ENCODE results near the gene AXIN1.
"Not testable (repeated sequence)": the region's sequence is repeated elsewhere in the genome, so short reads cannot be mapped to it uniquely, and the experiment has no call there.

The AXIN1 gene

DNA sequence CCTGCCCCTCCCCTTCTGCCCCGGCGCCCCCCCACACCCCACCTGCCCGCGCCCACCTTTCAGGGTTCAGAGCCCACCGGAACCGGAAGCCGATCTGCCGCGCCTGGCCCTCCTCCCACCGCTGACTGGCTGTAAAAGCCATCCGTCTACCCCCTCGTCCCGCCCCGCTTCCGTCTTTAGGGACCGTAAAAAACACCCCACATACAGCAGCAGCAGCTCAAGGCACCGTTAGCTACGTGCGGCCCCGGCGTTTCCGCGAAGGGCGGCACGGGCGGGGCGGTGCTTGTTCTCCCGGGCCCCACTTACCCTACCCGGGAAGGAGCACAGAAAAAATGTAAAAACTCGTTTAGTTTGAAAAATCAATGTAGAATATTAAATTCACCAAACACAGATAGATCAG is 17.9 kb upstream of the AXIN1 start, which contains the start of gene MRPL28:
Gene MRPL28 (minus strand): TSS at position 96 of the 400 bp plus-strand sequence. CDS start 320 bp downstream, outside the sequence.
- peak; percentile 89 for DNase-seq (ENCODE audit: low spot score)

DNA sequence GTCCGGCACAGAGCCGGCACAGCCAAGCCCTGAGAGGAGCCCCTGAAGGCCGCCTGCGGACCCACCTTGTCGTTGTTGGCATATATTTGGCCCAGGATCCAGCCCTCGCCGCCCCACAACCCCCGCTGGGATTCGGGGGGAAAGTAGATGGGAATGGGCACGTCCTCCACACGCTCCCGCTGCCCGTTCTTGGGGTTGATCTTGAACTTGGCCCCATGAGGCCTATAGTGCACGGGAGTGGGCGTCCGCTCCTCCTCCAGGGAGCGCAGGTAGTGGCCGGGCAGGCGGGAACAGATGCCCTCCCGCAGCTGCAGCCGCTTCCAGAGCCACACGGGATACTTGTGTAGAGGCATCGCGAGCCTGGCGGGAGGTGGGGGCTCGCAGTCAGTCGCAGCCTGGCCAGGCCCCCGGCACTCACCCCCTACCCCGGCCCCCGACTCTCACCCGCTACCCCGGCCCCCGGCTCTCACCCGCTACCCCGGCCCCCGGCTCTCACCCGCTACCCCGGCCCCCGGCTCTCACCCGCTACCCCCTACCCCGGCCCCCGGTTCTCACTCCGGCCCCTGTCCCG is 17.4 kb upstream of the AXIN1 start:
- no peak for DNase-seq (ENCODE audit: low spot score)

DNA sequence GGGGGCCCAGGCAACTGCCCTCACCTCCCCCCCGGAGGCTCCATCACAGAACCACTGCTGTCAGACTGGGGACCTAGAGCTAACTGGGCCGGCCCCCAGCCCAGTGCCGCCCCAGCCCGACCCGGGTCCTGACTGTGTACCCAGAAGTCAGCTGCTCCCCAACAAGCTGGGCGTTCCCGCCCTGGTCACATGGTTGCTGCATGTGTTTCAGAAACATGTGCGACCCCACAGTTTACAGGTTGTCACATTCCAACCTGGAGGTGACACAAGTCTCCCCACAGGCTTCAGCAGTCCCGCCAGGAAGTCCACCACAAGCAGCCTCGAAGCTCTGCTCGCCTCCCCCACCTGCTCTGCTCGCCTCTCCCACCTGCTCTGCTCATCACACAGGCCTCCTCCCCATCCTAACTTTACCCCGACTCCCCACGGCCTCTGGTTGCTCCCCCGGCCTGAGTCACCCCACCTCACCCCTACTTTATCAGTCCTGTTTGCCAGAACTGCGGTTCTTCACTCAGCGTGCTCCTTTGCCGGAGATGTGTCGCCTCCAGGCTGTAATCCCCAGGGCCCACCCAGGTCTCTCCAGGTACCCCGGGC is 16.8 kb upstream of the AXIN1 start:
- DNase-seq (ENCODE audit: low spot score) = no peak

DNA sequence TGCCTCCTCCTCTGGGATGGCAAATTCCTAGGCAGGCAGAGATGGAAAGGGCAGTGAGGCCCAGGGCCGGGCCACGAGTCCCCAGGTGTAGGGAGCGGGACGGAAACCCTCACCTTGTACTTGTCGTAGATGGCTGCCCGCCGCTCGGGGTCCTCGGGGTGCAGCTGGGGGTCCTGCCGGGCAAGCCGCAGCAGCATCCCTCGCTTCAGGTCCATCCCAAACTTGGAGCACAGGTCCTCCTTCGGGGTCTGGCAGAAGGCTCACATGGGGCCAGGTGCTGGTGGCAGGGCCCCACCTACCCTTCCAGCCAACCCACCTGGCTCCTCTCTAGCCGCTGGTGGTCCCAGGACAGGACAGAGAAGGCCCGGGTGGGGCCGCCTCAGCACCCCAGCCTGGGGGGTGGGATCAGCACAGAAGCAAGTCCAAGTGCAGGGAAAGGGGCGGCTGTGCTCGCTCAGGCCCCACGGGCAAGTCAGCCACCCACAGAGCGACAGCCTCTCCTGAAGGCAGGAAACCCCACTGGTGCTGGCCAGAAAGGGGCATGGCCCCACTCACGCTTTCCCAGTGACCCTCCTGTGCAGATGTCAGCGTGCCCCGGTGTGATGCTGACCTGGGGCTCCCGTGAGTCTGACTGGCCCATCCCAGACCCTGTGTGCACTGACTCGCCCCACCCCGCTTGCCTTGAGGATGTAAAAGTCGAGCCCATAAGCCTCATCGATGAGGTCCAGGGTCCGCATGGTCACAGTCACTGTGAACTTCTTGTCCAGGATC is 16.1 kb upstream of the AXIN1 start:
- DNase-seq (ENCODE audit: low spot score) = no peak

DNA sequence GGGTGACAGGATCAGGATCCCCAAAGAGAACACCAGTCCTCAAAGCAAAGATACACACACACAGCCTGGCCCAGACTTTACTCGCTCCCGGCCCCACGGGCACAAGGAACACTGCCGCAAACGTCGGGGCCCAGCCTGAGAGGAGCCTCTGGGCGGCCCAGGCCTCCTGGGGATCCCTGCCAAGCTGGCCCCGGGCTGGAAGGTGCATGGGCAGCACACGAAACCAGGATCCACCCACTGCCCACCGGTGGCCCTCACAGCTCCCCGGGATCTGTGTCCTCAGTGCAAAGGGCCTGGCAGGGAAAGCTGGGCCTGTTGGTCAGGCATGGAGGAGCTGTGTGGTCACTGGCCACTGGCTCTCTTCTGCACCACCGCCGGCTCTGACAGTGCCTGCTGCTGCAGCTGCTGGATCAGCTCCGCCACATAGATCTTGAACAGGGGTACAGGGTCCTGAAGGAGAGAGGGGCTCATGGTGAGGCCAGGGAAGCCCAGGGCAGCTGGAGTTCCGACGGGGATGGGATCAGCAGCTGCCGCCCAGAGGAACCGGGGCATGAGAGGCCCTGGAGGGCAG is 14.9 kb upstream of the AXIN1 start:
- DNase-seq (ENCODE audit: low spot score) = no peak

DNA sequence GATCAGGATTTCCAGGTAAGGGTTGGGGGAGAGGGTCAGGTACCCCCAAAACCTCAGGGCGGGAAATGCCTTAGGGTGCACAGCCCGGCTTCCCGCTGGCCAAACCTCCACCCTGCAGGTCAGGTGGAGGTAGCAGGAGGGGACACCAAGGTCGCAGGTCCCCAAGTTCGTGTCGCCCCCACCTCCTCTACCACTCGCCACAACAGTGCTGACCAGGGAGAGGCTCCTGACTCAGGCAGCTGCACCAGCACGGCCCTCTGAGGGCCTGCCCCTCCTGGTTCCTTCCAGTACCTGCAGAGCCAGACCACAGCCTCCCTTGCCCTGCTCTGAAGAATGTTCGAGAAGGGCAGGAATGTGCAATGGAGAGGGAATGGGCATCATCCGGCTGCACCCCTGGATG is 14.0 kb upstream of the AXIN1 start:
- DNase-seq (ENCODE audit: low spot score) = no peak

DNA sequence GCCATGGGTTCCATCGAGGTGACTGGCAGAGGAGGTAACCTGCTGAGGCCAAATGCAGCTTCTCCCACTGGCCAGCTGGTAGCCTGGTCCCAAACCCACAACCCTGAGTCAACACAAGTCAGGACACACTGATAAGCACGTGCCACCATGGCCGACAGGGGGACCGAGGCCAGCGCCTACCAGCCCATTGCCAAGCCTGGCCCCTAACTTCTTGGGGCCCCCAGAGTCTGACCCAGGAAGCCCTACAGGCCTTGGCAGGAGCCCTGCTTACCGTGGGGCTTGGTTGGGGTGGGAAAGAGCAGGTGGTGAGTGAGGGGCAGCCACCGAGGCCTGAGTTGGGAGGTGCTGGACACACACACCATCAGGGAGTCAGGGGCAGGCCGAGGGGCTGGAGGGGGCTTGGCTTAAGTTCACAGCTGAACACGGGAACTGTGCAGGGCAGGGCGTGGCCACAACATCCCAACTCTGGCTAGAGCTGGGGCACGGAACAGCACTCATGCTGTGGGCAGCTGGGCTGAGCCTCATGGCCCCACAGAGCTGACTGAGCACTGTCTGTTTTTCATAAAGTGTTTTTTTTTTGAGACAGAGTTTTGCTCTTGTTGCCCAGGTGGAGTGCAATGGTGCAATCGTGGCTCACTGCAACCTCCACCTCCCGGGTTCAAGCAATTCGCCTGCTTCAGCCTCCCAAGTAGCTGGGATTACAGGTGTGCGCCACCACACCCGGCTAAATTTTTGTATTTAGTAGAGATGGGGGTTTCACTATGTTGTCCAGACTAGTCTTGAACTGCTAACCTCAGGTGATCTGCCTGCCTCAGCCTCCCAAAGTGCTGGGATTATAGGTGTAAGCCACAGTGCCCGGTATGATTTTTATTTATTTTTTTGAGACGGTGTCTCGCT is 12.3 kb upstream of the AXIN1 start:
- no peak for DNase-seq (ENCODE audit: low spot score)

DNA sequence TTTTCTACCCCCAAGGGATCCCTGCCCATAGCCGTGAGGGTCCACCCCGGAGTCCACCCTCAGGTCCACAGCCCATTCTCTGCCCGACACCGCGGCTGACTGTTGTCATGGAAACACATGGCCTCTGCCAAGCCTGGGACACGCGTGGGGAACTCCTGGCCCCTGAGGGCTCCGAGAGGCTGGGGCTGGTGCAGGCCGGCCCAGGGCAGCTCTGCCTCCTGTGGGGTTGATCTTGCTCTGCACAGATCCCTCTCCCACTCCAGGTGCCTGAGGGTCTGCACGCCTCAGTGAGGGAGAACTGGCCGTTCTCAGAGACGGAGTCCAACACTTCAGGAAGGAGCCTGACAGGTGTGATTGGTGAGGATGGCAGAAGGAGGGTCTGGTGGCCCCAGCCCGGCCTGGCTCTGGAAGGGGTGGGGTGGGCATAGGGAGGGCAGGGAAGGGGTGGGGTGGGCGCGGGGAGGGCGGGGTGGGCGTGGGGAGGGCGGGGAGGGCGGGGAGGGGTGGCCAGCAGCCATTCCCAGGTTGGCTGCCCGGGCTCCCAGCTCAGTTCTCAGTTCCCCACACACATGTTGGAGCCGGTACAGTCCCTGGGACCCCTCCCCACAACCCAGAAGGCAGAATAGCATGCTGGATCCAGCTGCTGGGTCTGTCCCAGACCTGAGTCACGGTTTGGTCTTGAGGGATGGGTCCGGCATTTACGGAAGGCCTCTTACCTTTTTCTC is 11.4 kb upstream of the AXIN1 start:
- no peak for DNase-seq (ENCODE audit: low spot score)

DNA sequence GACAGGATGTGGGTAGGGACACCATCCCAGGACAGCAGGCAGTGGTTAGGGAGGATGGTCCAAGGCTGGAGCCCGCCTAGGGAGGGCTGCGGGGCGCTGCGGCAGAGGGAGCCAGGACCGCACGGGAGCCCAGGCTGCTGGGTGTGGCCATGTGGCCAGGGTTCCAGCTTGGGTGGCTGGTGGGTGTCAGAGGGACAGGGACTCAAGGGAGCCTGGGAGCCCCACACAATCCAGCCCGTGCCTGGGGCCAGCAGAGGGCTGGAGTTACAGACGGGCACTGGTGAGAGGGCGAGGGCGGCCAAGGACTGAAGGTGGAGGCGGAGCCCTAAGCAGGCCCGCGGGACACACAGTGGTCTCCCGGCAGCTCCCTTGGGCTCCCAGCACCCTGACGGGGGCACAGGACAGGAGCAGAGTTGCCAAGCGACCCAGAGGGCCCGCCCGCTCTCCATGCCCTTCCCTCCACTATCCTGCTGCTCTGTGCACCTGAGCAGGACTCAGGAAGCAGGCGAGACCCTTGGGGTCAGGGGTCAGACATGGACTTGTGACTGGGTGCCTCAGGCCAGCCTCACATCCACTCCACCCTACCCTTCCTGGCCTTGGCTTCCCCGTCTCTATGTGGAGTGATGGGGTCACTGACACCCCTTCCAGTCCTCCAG is 10.7 kb upstream of the AXIN1 start:
- no peak for DNase-seq (ENCODE audit: low spot score)

DNA sequence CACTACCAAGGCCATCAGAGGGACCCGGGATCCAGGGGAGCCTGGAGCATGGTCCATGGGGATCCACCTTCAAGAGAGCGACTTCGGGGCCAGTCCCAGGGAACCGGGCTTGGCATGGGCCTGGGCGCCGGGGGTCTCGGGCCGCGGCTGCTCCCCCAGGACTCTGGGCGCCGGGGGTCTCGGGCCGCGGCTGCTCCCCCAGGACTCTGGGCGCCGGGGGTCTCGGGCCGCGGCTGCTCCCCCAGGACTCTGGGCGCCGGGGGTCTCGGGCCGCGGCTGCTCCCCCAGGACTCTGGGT is 10.1 kb upstream of the AXIN1 start:
- not testable (repeated sequence) for DNase-seq (ENCODE audit: low spot score)

DNA sequence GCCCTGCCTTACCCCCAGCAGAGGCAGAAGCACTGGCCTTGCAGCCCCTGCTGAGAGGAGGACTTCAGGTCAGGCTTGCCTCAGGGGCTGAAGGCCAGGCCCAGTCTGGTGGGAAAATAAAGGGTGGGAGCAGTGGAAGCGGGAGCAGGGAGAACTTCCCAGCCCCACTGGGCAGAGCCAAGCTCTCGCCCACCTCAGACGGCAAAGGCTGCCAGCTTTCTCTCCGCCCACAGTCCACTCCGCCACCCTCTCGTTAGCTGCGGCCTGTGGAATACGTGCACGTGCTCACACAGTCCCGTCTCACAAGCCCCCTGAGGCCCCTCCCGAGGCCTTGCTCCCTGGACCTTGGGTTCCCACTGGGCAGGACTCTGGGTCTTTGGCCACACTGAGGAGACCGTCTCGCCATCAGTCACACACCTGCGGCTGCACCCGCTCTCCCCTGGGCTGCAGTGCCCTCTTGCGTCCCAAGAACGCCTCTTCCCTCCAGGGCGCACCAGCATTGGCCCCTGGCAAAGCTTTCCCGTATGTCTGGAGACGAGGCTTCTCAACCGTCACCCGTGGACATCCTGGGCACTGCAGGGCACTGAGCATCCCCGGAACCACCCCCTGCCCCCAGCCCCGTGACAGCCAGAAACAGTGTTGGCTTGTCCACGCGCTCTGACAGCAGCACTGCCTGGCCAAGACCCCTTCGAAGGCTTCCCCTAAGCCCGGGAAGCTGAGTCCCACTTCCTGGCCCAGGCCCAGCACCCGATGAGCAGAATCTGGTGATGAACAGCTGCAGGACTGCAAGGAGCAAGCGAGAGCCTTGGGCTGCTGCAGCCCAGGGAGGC is 9.6 kb upstream of the AXIN1 start:
- DNase-seq (ENCODE audit: low spot score) = peak; percentile 70

DNA sequence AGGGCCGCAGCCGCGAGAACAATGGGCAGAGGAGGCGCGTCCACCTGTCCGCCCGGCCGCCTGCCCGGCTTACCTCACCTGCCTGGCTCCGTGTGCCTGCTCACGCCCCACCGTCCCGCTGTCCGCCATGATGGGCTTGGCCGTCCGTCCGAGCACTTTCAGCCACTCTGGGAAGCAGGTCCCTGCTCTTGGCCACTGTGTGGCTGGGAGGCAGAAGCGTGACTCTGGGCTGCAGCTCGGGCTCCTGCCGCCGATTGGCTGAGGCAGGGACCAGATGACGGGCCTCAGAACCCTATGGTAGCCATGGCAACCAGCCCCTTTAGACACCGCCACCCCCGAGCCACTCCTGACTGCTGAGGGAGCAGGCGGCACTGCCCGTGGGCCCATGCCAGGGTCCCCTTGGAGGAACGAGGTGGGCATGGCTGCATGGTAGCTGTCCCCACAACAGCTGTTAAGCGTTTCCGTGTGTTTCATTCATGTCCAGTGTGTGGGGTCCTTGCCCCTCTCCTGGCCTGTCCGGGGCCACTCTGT is 8.9 kb upstream of the AXIN1 start:
- DNase-seq (ENCODE audit: low spot score) = no peak

DNA sequence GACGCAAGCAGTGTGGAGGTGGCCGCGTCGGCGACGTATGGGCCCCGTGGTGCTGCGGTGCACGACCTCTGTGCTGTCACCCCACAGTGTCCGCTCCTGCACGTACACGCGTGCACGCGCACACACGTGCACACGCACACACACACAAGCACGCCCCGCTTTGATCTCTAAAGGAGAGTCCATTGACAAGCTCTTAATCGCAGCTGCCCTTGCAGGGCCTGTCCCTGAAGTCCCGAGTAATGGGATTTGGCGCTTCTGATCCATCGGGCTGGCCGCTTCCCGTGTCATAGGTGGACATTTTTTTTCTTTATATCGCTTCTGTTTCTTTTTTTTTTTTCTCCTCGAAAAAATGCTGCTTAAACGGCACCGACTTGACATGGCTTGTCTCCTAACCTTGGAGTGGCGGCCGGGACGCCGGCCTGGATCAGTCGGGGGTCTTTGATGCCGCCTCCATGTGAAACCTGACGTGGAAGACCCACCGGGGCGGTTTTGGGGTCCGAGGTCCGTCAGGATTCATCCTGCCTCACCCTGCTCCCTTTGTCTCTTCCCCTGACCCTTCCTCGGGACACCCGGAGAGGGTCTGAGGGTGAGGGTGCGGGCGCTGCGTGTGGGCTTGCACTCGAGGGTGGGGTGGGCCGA is 8.3 kb upstream of the AXIN1 start:
- DNase-seq (ENCODE audit: low spot score) = no peak

DNA sequence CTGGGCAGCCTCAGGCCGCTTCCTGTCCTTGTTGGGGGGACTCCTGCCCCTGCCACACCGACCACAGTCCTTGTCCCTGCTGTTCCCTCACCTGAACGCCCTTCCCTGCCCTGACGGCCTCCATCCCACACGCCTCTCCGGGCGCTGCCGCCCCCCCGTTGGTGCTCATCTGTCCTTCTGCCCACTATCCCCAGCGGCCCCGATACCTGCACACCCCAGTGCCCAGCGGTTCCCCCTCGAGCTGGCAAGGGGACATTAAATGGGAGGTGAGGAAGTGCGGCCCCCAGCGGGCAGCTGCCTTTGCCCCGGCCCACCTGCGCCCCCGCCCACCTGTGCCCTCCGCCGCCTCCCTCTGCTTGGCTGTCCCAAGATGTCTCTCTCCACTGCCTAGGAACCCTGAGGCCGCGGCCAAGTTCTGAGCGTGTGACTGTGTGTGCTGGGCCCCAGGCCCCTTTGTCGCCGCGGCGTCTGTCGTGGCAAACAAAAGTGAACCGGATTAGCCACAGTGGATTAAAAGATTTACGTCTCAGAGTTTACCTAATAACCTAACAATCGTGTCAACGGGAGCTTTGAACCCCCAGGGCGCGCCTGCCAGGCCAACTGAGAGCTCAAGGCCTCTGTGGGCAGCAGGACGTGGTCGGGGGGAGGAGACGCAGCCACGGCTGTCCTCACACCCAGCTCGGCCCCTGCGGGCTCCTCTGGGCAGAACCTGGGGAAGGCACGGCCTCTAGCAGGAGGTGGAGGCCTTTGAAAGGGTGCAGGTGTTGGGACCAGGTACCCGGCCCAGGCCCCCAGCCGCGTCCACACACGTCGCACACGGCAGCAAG is 7.6 kb upstream of the AXIN1 start:
- DNase-seq (ENCODE audit: low spot score) = no peak

DNA sequence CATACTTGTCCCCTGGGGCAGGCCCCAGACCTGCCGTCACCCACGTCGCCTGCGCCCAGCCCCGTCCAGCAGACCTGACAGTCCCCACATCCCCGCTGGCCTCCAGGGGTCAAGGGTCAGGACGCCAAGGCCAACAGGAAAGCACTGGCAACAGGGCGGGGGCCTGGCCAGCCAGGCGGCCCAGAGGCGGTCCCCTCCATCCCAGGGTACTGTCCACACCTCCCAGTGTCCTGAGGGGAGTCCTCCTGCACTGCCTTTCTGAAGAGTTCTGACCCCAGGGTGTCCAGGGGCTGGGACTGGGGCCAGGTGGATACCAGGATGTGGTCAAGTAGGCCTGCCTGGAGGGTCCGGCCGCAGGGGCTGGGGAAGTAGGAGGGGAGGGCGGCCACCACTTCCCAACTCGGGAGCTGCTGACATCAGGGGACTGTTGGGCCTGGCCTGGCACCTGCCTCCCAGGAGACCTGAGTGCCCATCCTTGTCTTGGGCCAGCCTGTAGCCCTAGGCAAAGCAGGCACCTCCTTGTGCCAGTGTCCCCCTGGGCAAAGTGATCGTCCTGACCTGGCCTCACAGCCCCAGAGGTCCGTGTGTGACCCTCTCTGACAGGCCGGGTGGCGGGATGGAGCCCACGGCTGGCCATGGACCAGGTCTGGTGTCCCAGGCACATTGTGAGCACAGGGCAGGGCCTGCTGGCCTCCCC is 6.7 kb upstream of the AXIN1 start:
- no peak for DNase-seq (ENCODE audit: low spot score)

DNA sequence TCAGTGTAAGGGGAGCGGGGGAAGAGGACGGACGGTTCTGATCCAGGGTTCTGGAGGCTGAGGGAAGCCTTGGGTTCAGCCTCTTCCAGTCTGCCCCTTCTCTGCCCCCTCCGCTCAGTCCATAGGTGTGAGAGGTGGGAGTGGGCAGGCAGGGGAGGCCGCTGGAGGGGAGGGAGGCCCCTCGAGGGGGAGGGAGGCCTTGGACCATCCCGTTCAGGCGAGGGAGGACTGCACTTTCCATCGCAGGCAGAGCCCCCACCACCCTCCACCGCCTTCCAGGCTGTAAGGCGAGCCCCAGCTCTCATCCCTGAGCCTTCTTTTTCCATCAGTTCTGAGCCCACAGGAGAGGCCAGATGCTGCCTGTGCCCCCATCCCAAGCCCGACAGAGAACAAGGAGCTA is 4.2 kb upstream of the AXIN1 start:
- no peak for DNase-seq (ENCODE audit: low spot score)

DNA sequence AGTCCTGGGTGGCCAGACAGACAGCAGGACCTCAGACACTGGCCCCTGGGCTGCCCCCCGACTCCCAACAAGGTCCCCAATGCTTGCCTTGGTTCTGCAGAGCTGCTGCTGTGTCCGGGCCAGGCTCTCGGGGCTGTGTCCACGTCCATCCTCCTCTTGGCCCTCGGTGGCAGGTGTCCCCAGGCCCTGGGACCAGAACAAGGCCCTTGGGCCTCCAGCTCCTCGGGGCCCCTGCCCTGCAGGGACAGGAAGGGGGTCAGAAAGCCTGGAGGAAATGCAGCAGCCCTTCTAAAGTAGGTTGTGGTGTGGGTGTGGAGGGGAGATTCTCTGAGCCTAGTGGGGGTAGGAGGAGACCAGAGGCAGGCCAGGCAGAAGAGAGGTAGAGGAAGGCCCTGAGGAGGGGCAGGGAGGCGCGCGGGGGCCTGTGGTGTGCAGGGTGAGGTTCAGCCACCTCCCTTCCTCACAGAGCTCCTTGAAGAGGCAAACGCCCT is 2.5 kb upstream of the AXIN1 start:
- DNase-seq (ENCODE audit: low spot score) = no peak
